WTC11 (cell line): ENCODE measurements around the gene VANGL2. TPM values are rescaled to one million over a fixed set of nuclear protein-coding genes. Genes with fewer than 3 reads are reported as not detected.

ENCODE experiments used
- ATAC-seq: fragments of 200-7000 bp; cut with Tn5 transposase; 2 replicates; pipeline ENCODE4 v1.10.0; 2021; ENCODE audit warnings: mild to moderate bottlenecking, moderate library complexity
- CTCF ChIA-PET: fragments of 300-600 bp; sonication (Branson Sonifier 250); formaldehyde crosslinking; loops from one replicate; lab custom pipeline; 2021; ENCODE audit warnings: antibody characterized with exemption; lab: Charles Lee
- POLR2A ChIA-PET: fragments of 350-600 bp; sonication (Branson Sonifier 250); formaldehyde crosslinking; loops from one replicate; lab custom pipeline; 2021; ENCODE audit warnings: antibody characterized with exemption; lab: Charles Lee
- DNase-seq: peaks from one replicate; pipeline ENCODE4 v3.0.0; 2021; ENCODE audit warnings: low spot score
- H3K27ac Mint-ChIP-seq: 2 replicates; pipeline ENCODE4 v1.8.0; 2021; ENCODE audit warnings: mixed read lengths
- H3K27me3 Mint-ChIP-seq: 2 replicates; pipeline ENCODE4 v1.8.0; 2021; ENCODE audit warnings: low read depth, mild to moderate bottlenecking, moderate library complexity, mixed read lengths
- H3K36me3 Mint-ChIP-seq: 2 replicates; pipeline ENCODE4 v1.8.0; 2021; ENCODE audit warnings: mixed read lengths
- H3K4me1 Mint-ChIP-seq: 2 replicates; pipeline ENCODE4 v1.8.0; 2022; ENCODE audit warnings: mixed read lengths
- H3K4me3 Mint-ChIP-seq: 2 replicates; pipeline ENCODE4 v1.8.0; 2021; ENCODE audit warnings: mild to moderate bottlenecking, moderate library complexity, mixed read lengths
- H3K9me3 Mint-ChIP-seq: 2 replicates; pipeline ENCODE4 v1.8.0; 2021; ENCODE audit warnings: mixed read lengths
- CREB1 ChIP-seq: sonication (generic); formaldehyde crosslinking; IDR thresholded peaks from 2 replicates; pipeline ENCODE4 v1.8.0; 2023; ENCODE audit warnings: mild to moderate bottlenecking, missing genetic modification reagents
- ESRRA ChIP-seq: sonication (generic); formaldehyde crosslinking; IDR thresholded peaks from 2 replicates; pipeline ENCODE4 v1.8.1; 2022; ENCODE audit warnings: mild to moderate bottlenecking, missing genetic modification reagents, borderline replicate concordance
- MXD4 ChIP-seq: fragments of 250-450 bp; sonication (Bioruptor Pico); IDR thresholded peaks from 2 replicates; pipeline ENCODE4 v1.8.0; 2021; ENCODE audit warnings: mild to moderate bottlenecking, moderate library complexity, borderline replicate concordance
- NFE2L1 ChIP-seq: sonication (generic); formaldehyde crosslinking; IDR thresholded peaks from 2 replicates; pipeline ENCODE4 v1.8.1; 2023; ENCODE audit warnings: missing genetic modification reagents
- TEAD1 ChIP-seq: sonication (generic); formaldehyde crosslinking; IDR thresholded peaks from 2 replicates; pipeline ENCODE4 v1.8.0; 2022; ENCODE audit warnings: mild to moderate bottlenecking, missing genetic modification reagents
- TEAD4 ChIP-seq: sonication (generic); formaldehyde crosslinking; IDR thresholded peaks from 2 replicates; pipeline ENCODE4 v1.8.0; 2022; ENCODE audit warnings: mild to moderate bottlenecking, missing genetic modification reagents
- ZNF512 ChIP-seq: sonication (generic); formaldehyde crosslinking; IDR thresholded peaks from 2 replicates; pipeline ENCODE4 v1.8.1; 2022; ENCODE audit warnings: missing genetic modification reagents, borderline replicate concordance
- ZNF671 ChIP-seq: fragments of 250-450 bp; sonication (Bioruptor Pico); IDR thresholded peaks from 2 replicates; pipeline ENCODE4 v1.8.0; 2021; ENCODE audit warnings: mild to moderate bottlenecking
- total RNA-seq: library from RNA; stranded (reverse); gene quantifications from 3 replicates; pipeline ENCODE4 v1.2.3, GENCODE V29; 2021
- TF ChIP-seq, protein P1 (sequence below): sonication (generic); formaldehyde crosslinking; conservative IDR thresholded peaks from 2 replicates; pipeline ENCODE4 v1.8.1; 2022; ENCODE audit warnings: mild to moderate bottlenecking, missing genetic modification reagents
- TF ChIP-seq, protein P2 (sequence below): sonication (generic); formaldehyde crosslinking; IDR thresholded peaks from 2 replicates; pipeline ENCODE4 v1.8.1; 2022; ENCODE audit warnings: low read depth, mild to moderate bottlenecking, moderate library complexity, missing genetic modification reagents, borderline replicate concordance
- TF ChIP-seq, protein P3 (sequence below): sonication (generic); formaldehyde crosslinking; IDR thresholded peaks from 2 replicates; pipeline ENCODE4 v1.8.1; 2022; ENCODE audit warnings: mild to moderate bottlenecking, missing genetic modification reagents, moderate library complexity, borderline replicate concordance
- TF ChIP-seq, protein P4 (sequence below): sonication (generic); formaldehyde crosslinking; IDR thresholded peaks from 2 replicates; pipeline ENCODE4 v1.8.1; 2022; ENCODE audit warnings: low read depth, missing genetic modification reagents, borderline replicate concordance

The VANGL2 gene
- total RNA-seq, 1 experiment from 2014 or later, result 68.0 TPM

- POLR2A ChIA-PET, result interaction anchor here (0.7 kb wide), 1 partner anchor 155 kb away, joined by 7 read pairs; no protein-coding TSS in a partner anchor
- Mint-ChIP-seq H3K4me1 (no peaks in the 10 kb centered on the region), H3K4me3 (no peak overlapping the region), H3K36me3 (peaks cover 5% of the 10 kb centered on the region), H3K27ac (no peak overlapping the region), H3K9me3 (peaks cover 13% of the 10 kb centered on the region), H3K27me3 (peaks cover under 1% of the 10 kb centered on the region; the same call in 1 of the 2 replicates)
- DNase-seq, result no peak
- ATAC-seq, result no peak
- TF ChIP-seq, protein P1, sequence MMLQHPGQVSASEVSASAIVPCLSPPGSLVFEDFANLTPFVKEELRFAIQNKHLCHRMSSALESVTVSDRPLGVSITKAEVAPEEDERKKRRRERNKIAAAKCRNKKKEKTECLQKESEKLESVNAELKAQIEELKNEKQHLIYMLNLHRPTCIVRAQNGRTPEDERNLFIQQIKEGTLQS (CRISPR knock-in tag), result no peak
- TF ChIP-seq, protein P2, sequence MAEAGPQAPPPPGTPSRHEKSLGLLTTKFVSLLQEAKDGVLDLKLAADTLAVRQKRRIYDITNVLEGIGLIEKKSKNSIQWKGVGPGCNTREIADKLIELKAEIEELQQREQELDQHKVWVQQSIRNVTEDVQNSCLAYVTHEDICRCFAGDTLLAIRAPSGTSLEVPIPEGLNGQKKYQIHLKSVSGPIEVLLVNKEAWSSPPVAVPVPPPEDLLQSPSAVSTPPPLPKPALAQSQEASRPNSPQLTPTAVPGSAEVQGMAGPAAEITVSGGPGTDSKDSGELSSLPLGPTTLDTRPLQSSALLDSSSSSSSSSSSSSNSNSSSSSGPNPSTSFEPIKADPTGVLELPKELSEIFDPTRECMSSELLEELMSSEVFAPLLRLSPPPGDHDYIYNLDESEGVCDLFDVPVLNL (CRISPR knock-in tag), result no peak
- no peak for TF ChIP-seq ZNF512 (CRISPR knock-in tag)
- no peak for TF ChIP-seq NFE2L1 (CRISPR knock-in tag)
- no peak for TF ChIP-seq CREB1 (CRISPR knock-in tag)
- TF ChIP-seq MXD4 (CRISPR knock-in tag), result no peak
- TF ChIP-seq, protein P3, sequence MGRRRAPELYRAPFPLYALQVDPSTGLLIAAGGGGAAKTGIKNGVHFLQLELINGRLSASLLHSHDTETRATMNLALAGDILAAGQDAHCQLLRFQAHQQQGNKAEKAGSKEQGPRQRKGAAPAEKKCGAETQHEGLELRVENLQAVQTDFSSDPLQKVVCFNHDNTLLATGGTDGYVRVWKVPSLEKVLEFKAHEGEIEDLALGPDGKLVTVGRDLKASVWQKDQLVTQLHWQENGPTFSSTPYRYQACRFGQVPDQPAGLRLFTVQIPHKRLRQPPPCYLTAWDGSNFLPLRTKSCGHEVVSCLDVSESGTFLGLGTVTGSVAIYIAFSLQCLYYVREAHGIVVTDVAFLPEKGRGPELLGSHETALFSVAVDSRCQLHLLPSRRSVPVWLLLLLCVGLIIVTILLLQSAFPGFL (CRISPR knock-in tag), result no peak
- no peak for TF ChIP-seq TEAD4 (CRISPR knock-in tag)
- TF ChIP-seq, protein P4, sequence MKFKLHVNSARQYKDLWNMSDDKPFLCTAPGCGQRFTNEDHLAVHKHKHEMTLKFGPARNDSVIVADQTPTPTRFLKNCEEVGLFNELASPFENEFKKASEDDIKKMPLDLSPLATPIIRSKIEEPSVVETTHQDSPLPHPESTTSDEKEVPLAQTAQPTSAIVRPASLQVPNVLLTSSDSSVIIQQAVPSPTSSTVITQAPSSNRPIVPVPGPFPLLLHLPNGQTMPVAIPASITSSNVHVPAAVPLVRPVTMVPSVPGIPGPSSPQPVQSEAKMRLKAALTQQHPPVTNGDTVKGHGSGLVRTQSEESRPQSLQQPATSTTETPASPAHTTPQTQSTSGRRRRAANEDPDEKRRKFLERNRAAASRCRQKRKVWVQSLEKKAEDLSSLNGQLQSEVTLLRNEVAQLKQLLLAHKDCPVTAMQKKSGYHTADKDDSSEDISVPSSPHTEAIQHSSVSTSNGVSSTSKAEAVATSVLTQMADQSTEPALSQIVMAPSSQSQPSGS, result no peak
- no peak for TF ChIP-seq TEAD1 (CRISPR knock-in tag)
- TF ChIP-seq ESRRA, result no peak
- no peak for TF ChIP-seq ZNF671 (CRISPR knock-in tag)
- CTCF ChIA-PET, result no interaction called here
Measured at GRCh38 chr1:160474392-160475242, 74.3 kb downstream of the VANGL2 start.

Other genes with a start within 250 kb of the VANGL2 start
- gene ATP1A4, start 249.0 kb upstream of the VANGL2 start, total RNA-seq, result 0.37 to 0.78 TPM (median 0.55 TPM) in 3 replicates
- 0.46 to 0.50 TPM (median 0.48 TPM) in 3 replicates for gene CASQ1, start 210.0 kb upstream of the VANGL2 start, total RNA-seq
- gene PEA15, start 195.2 kb upstream of the VANGL2 start, total RNA-seq, result 43.6 to 56.3 TPM (median 46.9 TPM) in 3 replicates
- gene DCAF8, start 138.0 kb upstream of the VANGL2 start, total RNA-seq, result 121 to 143 TPM (median 128 TPM) in 3 replicates
- gene PEX19, start 115.4 kb upstream of the VANGL2 start, total RNA-seq, result 80.6 to 85.5 TPM (median 85.2 TPM) in 3 replicates
- gene COPA, start 57.3 kb upstream of the VANGL2 start, total RNA-seq, result 115 to 126 TPM (median 119 TPM) in 3 replicates
- gene NCSTN, start 57.2 kb upstream of the VANGL2 start, total RNA-seq, result 58.2 to 72.7 TPM (median 71.9 TPM) in 3 replicates
- gene NHLH1, start 33.5 kb upstream of the VANGL2 start, total RNA-seq, result 0.69 to 0.70 TPM (median 0.69 TPM) in 3 replicates
- 0.18 TPM in 1 of 3 replicates, not detected in the others for gene SLAMF6, start 122.7 kb downstream of the VANGL2 start, total RNA-seq
- 0.02 to 0.30 TPM (median 0.17 TPM) in 3 replicates for gene CD84, start 178.9 kb downstream of the VANGL2 start, total RNA-seq
- 0.11 to 0.15 TPM (median 0.11 TPM) in 3 replicates for gene SLAMF1, start 246.5 kb downstream of the VANGL2 start, total RNA-seq